Stimulated activated memory B cell treated with anti-CD40 and anti-IgM and Interleukin-4, amounts not matched to agents 10 μg/mL and 1 μg/mL and 100 μg/mL, for 72 hours (primary cell): ENCODE results near the gene THRB.
"Not testable (repeated sequence)": the region's sequence is repeated elsewhere in the genome, so short reads cannot be mapped to it uniquely, and the experiment has no call there.

ENCODE experiments used
- ATAC-seq: fragments of 150-1000 bp; cut with Tn5 transposase; 2 replicates; pipeline ENCODE4 v1.10.0; 2021
- H3K27ac Mint-ChIP-seq: one replicate; pipeline ENCODE4 v1.8.0; 2022; ENCODE audit warnings: mild to moderate bottlenecking, mixed read lengths
- H3K27me3 Mint-ChIP-seq: one replicate; pipeline ENCODE4 v1.8.0; 2022; ENCODE audit warnings: mixed read lengths
- H3K36me3 Mint-ChIP-seq: one replicate; pipeline ENCODE4 v1.8.0; 2022; ENCODE audit warnings: mixed read lengths
- H3K4me1 Mint-ChIP-seq: one replicate; pipeline ENCODE4 v1.8.0; 2022; ENCODE audit warnings: mixed read lengths
- H3K4me3 Mint-ChIP-seq: one replicate; pipeline ENCODE4 v1.8.0; 2022; ENCODE audit warnings: mild to moderate bottlenecking, moderate library complexity, mixed read lengths
- H3K9me3 Mint-ChIP-seq: one replicate; pipeline ENCODE4 v1.8.0; 2022; ENCODE audit warnings: mixed read lengths

THRB gene

GRCh38 chr3:24094818-24095217 is 399.8 kb downstream of the THRB start:
- H3K4me1 Mint-ChIP-seq, ATAC-seq, H3K27ac Mint-ChIP-seq, H3K36me3 Mint-ChIP-seq, H3K4me3 Mint-ChIP-seq, H3K9me3 Mint-ChIP-seq: not testable (repeated sequence)
- H3K27me3 Mint-ChIP-seq, result peaks cover 25% of the 10 kb centered on the region

- Mint-ChIP-seq H3K27me3 (no peaks in the 10 kb centered on the region), H3K4me3 (no peak overlapping the region), H3K36me3 (no peaks in the 10 kb centered on the region), H3K27ac (no peak overlapping the region), H3K9me3 (peaks cover 2% of the 10 kb centered on the region), H3K4me1 (no peaks in the 10 kb centered on the region)
- ATAC-seq, result no peak
These were observed 405.9 kb downstream of the THRB start for GRCh38 chr3:24088782-24089181.

- Mint-ChIP-seq H3K27ac (no peak overlapping the region), H3K9me3 (peaks cover 2% of the 10 kb centered on the region), H3K4me1 (no peaks in the 10 kb centered on the region), H3K36me3 (no peaks in the 10 kb centered on the region), H3K4me3 (no peak overlapping the region), H3K27me3 (no peaks in the 10 kb centered on the region)
- ATAC-seq, result no peak
These were observed 407.2 kb downstream of the THRB start for GRCh38 chr3:24087469-24087868.

- no peak for ATAC-seq
- H3K27ac Mint-ChIP-seq, result no peak overlapping the region
- H3K36me3 Mint-ChIP-seq, result no peaks in the 10 kb centered on the region
- H3K4me3 Mint-ChIP-seq, result no peak overlapping the region
- no peaks in the 10 kb centered on the region for H3K27me3 Mint-ChIP-seq
- H3K4me1 Mint-ChIP-seq, result no peaks in the 10 kb centered on the region
- H3K9me3 Mint-ChIP-seq, result peaks cover 5% of the 10 kb centered on the region
These were observed 407.8 kb downstream of the THRB start for GRCh38 chr3:24086617-24087404.

- Mint-ChIP-seq H3K4me3 (no peak overlapping the region), H3K9me3 (peaks cover 5% of the 10 kb centered on the region), H3K27ac (no peak overlapping the region), H3K27me3 (no peaks in the 10 kb centered on the region), H3K4me1 (no peaks in the 10 kb centered on the region), H3K36me3 (no peaks in the 10 kb centered on the region)
- no peak for ATAC-seq
These were observed 408.4 kb downstream of the THRB start for GRCh38 chr3:24086206-24086605.

GRCh38 chr3:24072193-24072592 is 422.5 kb downstream of the THRB start:
- no peak for ATAC-seq
- Mint-ChIP-seq H3K27ac (no peak overlapping the region), H3K9me3 (peaks cover 6% of the 10 kb centered on the region), H3K27me3 (no peaks in the 10 kb centered on the region), H3K4me3 (no peak overlapping the region), H3K36me3 (no peaks in the 10 kb centered on the region), H3K4me1 (no peaks in the 10 kb centered on the region)

- no peaks in the 10 kb centered on the region for H3K27me3 Mint-ChIP-seq
- no peaks in the 10 kb centered on the region for H3K4me1 Mint-ChIP-seq
- H3K36me3 Mint-ChIP-seq, result no peaks in the 10 kb centered on the region
- H3K27ac Mint-ChIP-seq, result no peak overlapping the region
- peaks cover 3% of the 10 kb centered on the region for H3K9me3 Mint-ChIP-seq
- ATAC-seq, result no peak
- no peak overlapping the region for H3K4me3 Mint-ChIP-seq
These were observed 425.6 kb downstream of the THRB start for GRCh38 chr3:24069045-24069444.

GRCh38 chr3:24067483-24067882 is 427.2 kb downstream of the THRB start:
- H3K27me3 Mint-ChIP-seq, result no peaks in the 10 kb centered on the region
- H3K27ac Mint-ChIP-seq, result no peak overlapping the region
- peaks cover 3% of the 10 kb centered on the region for H3K9me3 Mint-ChIP-seq
- H3K4me1 Mint-ChIP-seq, result no peaks in the 10 kb centered on the region
- H3K4me3 Mint-ChIP-seq, result no peak overlapping the region
- no peak for ATAC-seq
- H3K36me3 Mint-ChIP-seq, result no peaks in the 10 kb centered on the region
